ENCODE data around the gene THNSL1.

Gene THNSL1

GRCh38 chr10:25061711-25062449 lies 45.5 kb downstream of the THNSL1 start:
- no peak for DNase-seq

GRCh38 chr10:25063157-25063556 lies 46.7 kb downstream of the THNSL1 start:
- no peak for DNase-seq

- no peak for DNase-seq
Observed at GRCh38 chr10:25063644-25064043, 47.2 kb downstream of the THNSL1 start.

GRCh38 chr10:25064401-25064800 lies 48.0 kb downstream of the THNSL1 start:
- no peak for DNase-seq

- no peak for DNase-seq
Observed at GRCh38 chr10:25065761-25066476, 49.5 kb downstream of the THNSL1 start.

- no peak for DNase-seq
Observed at GRCh38 chr10:25068152-25069058, 52.0 kb downstream of the THNSL1 start.

GRCh38 chr10:25071227-25071626 lies 54.8 kb downstream of the THNSL1 start:
- DNase-seq, result no peak

- no peak for DNase-seq
Observed at GRCh38 chr10:25072786-25073185, 56.4 kb downstream of the THNSL1 start.

- no peak for DNase-seq
Observed at GRCh38 chr10:25075825-25076224, 59.4 kb downstream of the THNSL1 start.
